Natural killer cell (primary cell): ENCODE measurements around the gene SOX4. TPM values are rescaled to one million over a fixed set of nuclear protein-coding genes. Genes with fewer than 3 reads are reported as not detected.

ENCODE experiments used
- ATAC-seq, 3 donors: fragments of 150-1000 bp in 2 of 3; fragments of 200-7000 bp in 1 of 3; cut with Tn5 transposase; 1 replicate in 1 of 3; 2 replicates in 2 of 3; pipeline ENCODE4 v1.10.0; 2021; ENCODE audit warnings: mild to moderate bottlenecking in 2 of 3, moderate library complexity in 2 of 3
- DNase-seq, 2 donors: peaks; one replicate each; pipeline versions ENCODE4 v3.0.0 to v3.0.0-alpha.2; 2013 to 2021; ENCODE audit warnings: mixed read lengths in 1 of 2
- H3K27ac ChIP-seq: one replicate; pipeline ENCODE4 v1.5.1; 2013; ENCODE audit warnings: mild to moderate bottlenecking, low read length
- H3K27me3 ChIP-seq: one replicate; pipeline ENCODE4 v1.6.1; 2013; ENCODE audit warnings: low read length; ENCODE audit not compliant: control insufficient read depth, insufficient read depth
- H3K36me3 ChIP-seq: one replicate; pipeline ENCODE4 v1.6.1; 2013; ENCODE audit warnings: low read length; ENCODE audit not compliant: control insufficient read depth, insufficient read depth
- H3K4me1 ChIP-seq: one replicate; pipeline ENCODE4 v1.6.1; 2013; ENCODE audit warnings: low read length; ENCODE audit not compliant: control insufficient read depth, insufficient read depth
- H3K4me3 ChIP-seq: one replicate; pipeline ENCODE4 v1.5.1; 2013; ENCODE audit warnings: low read length
- H3K9me3 ChIP-seq: one replicate; pipeline ENCODE4 v1.6.1; 2013; ENCODE audit warnings: low read length; ENCODE audit not compliant: control insufficient read depth, insufficient read depth
- H3K27ac Mint-ChIP-seq, 2 donors: one replicate each; pipeline ENCODE4 v1.8.0; 2022; ENCODE audit warnings: mild to moderate bottlenecking in 2 of 2, mixed read lengths in 2 of 2, moderate library complexity in 1 of 2
- H3K27me3 Mint-ChIP-seq, 2 donors: one replicate each; pipeline ENCODE4 v1.8.0; 2022; ENCODE audit warnings: low read depth in 2 of 2, mixed read lengths in 2 of 2
- H3K36me3 Mint-ChIP-seq: one replicate; pipeline ENCODE4 v1.8.0; 2022; ENCODE audit warnings: mixed read lengths
- H3K4me1 Mint-ChIP-seq, 2 donors: one replicate each; pipeline ENCODE4 v1.8.0; 2022; ENCODE audit warnings: mixed read lengths in 2 of 2
- H3K4me3 Mint-ChIP-seq: one replicate; pipeline ENCODE4 v1.8.0; 2022; ENCODE audit warnings: mild to moderate bottlenecking, moderate library complexity, mixed read lengths
- H3K9me3 Mint-ChIP-seq, 2 donors: one replicate each; pipeline ENCODE4 v1.8.0; 2022; ENCODE audit warnings: mixed read lengths in 2 of 2
- CTCF ChIP-seq: fragments of 200-600 bp; IDR thresholded peaks from one replicate; pipeline ENCODE4 v1.8.0; 2022; ENCODE audit warnings: antibody characterized with exemption
- WGBS: methylation state at CpG from one replicate; pipeline ENCODE4 v1.1.7; 2013; ENCODE audit warnings: missing lambda C conversion rate; ENCODE audit not compliant: insufficient coverage; 5-methylcytosine and 5-hydroxymethylcytosine counted together
- intact Hi-C: fragments of 100-400 bp; cut with micrococcal nuclease; formaldehyde crosslinking; loops from one replicate; pipeline ENCODE4 v1.14.2; 2022
- total RNA-seq, 4 donors: library from RNA; stranded (reverse); fragments of 120-200 nt in 1 of 4; gene quantifications; one replicate each; pipeline versions ENCODE4 v1.2.3 to v1.2.4, GENCODE V29; 2013 to 2022

Gene SOX4
- total RNA-seq, 3 donors from 2014 or later (not counting 1 experiment from before 2014, with no cell fraction given), result 4.4 to 7.6 (median 6.4) TPM

GRCh38 chr6:21603082-21603952 is 9.8 kb downstream of the SOX4 start:
- H3K4me3 Mint-ChIP-seq, result no peak overlapping the region

GRCh38 chr6:21604081-21604480 is 10.5 kb downstream of the SOX4 start:
- peaks cover 0 to 3% of the 10 kb centered on the region in 2 donors for H3K27me3 Mint-ChIP-seq
- WGBS, result 52% methylated on average over 2 of the region's 3 CpGs
- Histone ChIP-seq H3K9me3 (no peaks in the 10 kb centered on the region), H3K4me1 (no peaks in the 10 kb centered on the region), H3K27ac (no peak overlapping the region), H3K27me3 (no peaks in the 10 kb centered on the region), H3K36me3 (no peaks in the 10 kb centered on the region), H3K4me3 (no peak overlapping the region)
- no peak overlapping the region for H3K4me3 Mint-ChIP-seq
- no peaks in the 10 kb centered on the region for H3K4me1 Mint-ChIP-seq
- H3K27ac Mint-ChIP-seq, result no peak overlapping the region
- no peak for ATAC-seq
- DNase-seq, result no peak
- intact Hi-C loops, result no loop called here
- no peaks in the 10 kb centered on the region for H3K36me3 Mint-ChIP-seq
- TF ChIP-seq CTCF, result no peak
- H3K9me3 Mint-ChIP-seq, result no peaks in the 10 kb centered on the region

More at GRCh38 chr6:21603082-21603952, 9.8 kb downstream of the SOX4 start:
- Histone ChIP-seq H3K27me3 (no peaks in the 10 kb centered on the region), H3K27ac (no peak overlapping the region), H3K4me1 (no peaks in the 10 kb centered on the region), H3K36me3 (no peaks in the 10 kb centered on the region), H3K9me3 (no peaks in the 10 kb centered on the region), H3K4me3 (no peak overlapping the region)
- intact Hi-C loops, result no loop called here
- DNase-seq, result no peak
- peaks cover 0 to 3% of the 10 kb centered on the region in 2 donors for H3K27me3 Mint-ChIP-seq
- H3K4me1 Mint-ChIP-seq, result peaks cover under 1 to 2% of the 10 kb centered on the region in 2 donors
- H3K27ac Mint-ChIP-seq, result no peak overlapping the region
- 56% methylated on average over 2 of the region's 5 CpGs for WGBS
- no peak for ATAC-seq
- H3K36me3 Mint-ChIP-seq, result no peaks in the 10 kb centered on the region
- no peaks in the 10 kb centered on the region for H3K9me3 Mint-ChIP-seq
- no peak for TF ChIP-seq CTCF

DNA sequence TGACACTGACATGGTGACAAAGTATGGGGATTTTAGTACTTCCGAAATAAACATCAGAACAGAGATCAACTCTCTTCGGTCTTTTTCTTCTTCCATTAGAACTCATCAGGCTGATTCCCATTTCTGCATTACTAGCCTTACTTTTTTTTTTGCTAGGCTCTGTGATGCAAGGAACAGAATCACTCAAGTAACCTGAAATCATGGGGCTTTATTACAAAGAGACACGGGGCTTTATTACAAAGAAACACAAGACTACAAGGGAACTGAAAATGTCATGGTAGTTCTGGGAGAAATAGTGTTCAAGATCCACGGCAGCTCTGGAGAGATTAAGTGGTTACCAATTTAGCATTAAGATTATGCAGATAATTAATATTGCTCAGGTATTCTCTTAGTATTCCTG is 11.6 kb downstream of the SOX4 start:
- 94% methylated on average over 4 of the region's 4 CpGs for WGBS
- Histone ChIP-seq H3K27me3 (no peaks in the 10 kb centered on the region), H3K27ac (no peak overlapping the region), H3K4me3 (no peak overlapping the region), H3K9me3 (no peaks in the 10 kb centered on the region), H3K4me1 (peaks cover 2% of the 10 kb centered on the region), H3K36me3 (no peaks in the 10 kb centered on the region)
- no peak for TF ChIP-seq CTCF
- Mint-ChIP-seq H3K4me3 (no peak overlapping the region), H3K36me3 (no peaks in the 10 kb centered on the region), H3K27ac (no peak overlapping the region), H3K9me3 (no peaks in the 10 kb centered on the region), H3K27me3 (peaks cover 0 to 3% of the 10 kb centered on the region in 2 donors), H3K4me1 (no peaks in the 10 kb centered on the region)
- DNase-seq (no peak), ATAC-seq (no peak)
- intact Hi-C loops, result no loop called here
